Measurements from ENCODE around the gene TMPRSS11E.
"Not testable (repeated sequence)": the region's sequence is repeated elsewhere in the genome, so short reads cannot be mapped to it uniquely, and the experiment has no call there.

Gene TMPRSS11E

GRCh38 chr4:68461790-68462189, 14.5 kb downstream of the TMPRSS11E start:
- DNase-seq (ENCODE audit: low read depth in 2 of 3, low spot score in 1 of 3): no peak

DNA sequence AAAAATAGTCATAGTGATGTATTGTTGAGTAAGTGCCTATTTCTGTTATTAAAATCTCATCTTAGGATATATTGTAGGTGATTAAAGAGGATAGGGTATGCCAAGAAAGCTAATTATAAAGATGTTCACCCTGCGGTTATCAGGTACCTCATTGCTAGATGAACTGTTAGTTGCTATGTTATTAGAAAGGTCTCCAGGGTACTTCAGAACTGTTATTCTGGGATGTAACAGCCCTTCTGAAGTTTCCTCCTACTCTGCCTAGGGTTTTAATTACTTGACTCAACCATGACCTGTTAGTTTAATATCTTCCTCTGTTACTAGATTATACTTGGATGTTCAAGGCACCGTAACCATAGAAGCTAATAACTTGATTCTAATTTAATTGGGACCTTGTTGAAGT, 15.4 kb downstream of the TMPRSS11E start:
- DNase-seq (ENCODE audit: low read depth in 2 of 3, low spot score in 1 of 3): no peak

- no peak for DNase-seq (ENCODE audit: low read depth in 2 of 3, low spot score in 1 of 3)
These were observed 16.5 kb downstream of the TMPRSS11E start for GRCh38 chr4:68463796-68464195.

- no peak for DNase-seq (ENCODE audit: low read depth in 2 of 3, low spot score in 1 of 3)
These were observed 17.8 kb downstream of the TMPRSS11E start for GRCh38 chr4:68465058-68465457.

DNA sequence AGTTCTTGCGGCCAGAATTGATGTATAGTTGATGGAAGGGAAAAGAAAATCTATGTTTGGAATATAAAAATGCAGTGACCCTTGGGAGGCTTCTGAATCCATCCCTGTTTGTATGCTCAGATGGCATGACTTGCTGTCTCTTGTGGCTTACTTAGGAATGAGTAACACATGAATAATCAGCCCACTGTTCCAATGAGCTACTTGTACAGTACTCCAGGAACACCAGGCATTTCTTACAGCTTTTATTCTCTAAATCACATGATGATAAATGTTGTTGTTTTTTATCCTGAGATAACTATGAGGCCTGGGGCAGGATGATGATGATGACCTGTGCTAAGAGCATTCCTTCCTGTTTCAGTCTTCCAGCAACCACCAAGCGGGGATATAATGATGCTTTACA, 18.9 kb downstream of the TMPRSS11E start:
- DNase-seq (ENCODE audit: low read depth in 2 of 3, low spot score in 1 of 3): no peak

GRCh38 chr4:68466751-68467150, 19.5 kb downstream of the TMPRSS11E start:
- no peak for DNase-seq (ENCODE audit: low read depth in 2 of 3, low spot score in 1 of 3)

DNA sequence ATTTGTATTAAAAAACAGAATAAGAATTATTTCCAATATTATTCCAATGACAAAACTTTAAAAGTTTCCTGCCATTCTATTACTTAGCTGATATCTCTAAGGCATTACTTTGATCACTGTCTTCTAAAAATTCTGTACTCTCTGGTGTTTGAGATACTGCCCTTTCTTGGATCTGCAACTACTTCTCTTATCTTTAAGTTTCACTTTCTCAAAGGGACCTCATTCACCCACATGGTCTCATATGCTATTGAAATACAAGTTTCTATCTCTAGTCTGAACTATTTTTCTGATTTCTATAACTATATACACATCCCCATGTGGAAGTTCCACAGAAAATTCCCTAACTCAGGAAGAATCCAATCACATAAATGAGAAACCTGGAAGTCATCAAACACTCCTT, 22.2 kb downstream of the TMPRSS11E start:
- DNase-seq (ENCODE audit: low read depth in 2 of 3, low spot score in 1 of 3): no peak

- DNase-seq (ENCODE audit: low read depth in 2 of 3, low spot score in 1 of 3): no peak
These were observed 28.9 kb downstream of the TMPRSS11E start for GRCh38 chr4:68476191-68476590.

GRCh38 chr4:68489338-68489737, 42.1 kb downstream of the TMPRSS11E start:
- no peak for DNase-seq (ENCODE audit: low read depth in 2 of 3, low spot score in 1 of 3)

DNA sequence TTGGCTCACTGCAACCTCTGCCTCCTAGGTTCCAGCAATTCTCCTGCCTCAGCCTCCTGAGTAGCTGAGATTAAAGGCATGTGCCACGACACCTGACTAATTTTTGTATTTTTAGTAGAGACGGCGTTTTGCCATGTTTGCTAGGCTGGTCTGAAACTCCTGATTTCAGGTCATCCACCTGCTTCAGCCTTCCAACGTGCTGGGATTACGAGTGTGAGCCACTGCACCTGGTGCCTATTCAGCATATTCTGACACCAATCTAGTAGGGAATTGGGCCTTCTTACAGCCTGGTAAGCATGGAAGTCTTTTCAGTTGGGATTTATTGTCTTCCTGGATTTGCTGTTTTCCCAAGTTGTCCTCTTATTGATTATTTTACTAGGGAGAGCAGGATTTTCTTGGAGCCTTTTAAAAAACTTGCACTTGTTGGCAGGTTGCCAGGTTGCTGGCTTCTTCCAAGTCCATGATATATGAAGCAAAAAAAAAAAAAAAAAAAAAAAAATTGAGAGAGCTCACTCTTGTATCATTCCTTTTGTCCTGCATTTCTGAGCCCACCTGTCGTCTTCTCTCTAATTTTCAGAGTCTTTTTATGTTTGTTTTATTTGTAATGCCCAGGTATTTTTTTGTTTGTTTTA, 43.7 kb downstream of the TMPRSS11E start:
- no peak for DNase-seq (ENCODE audit: low read depth in 2 of 3, low spot score in 1 of 3)

GRCh38 chr4:68494688-68495087, 47.4 kb downstream of the TMPRSS11E start:
- DNase-seq (ENCODE audit: low read depth in 2 of 3, low spot score in 1 of 3): no peak

- peak; percentile 33 to 46 (median 45) for DNase-seq (ENCODE audit: low read depth in 2 of 3, low spot score in 1 of 3)
These were observed 51.2 kb downstream of the TMPRSS11E start for GRCh38 chr4:68498413-68499007.

DNA sequence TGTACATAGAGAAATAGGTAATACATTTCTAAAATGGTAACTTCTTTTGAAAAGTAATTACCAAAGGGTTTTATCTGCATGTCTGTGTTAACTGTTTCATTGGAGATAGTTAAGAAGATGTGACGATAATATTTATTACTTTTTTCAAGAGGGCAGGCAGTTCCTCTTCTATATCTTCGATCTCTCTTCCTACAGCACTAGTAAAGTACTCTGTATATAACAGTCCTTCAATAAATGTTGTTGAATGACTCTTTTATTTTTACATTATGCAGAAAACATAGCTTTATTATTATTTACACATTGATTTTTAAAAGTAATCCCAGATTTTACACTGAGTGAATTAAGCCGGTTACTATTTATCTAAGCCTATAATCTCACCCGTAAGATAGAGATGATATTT, 51.8 kb downstream of the TMPRSS11E start:
- no peak for DNase-seq (ENCODE audit: low read depth in 2 of 3, low spot score in 1 of 3)

DNA sequence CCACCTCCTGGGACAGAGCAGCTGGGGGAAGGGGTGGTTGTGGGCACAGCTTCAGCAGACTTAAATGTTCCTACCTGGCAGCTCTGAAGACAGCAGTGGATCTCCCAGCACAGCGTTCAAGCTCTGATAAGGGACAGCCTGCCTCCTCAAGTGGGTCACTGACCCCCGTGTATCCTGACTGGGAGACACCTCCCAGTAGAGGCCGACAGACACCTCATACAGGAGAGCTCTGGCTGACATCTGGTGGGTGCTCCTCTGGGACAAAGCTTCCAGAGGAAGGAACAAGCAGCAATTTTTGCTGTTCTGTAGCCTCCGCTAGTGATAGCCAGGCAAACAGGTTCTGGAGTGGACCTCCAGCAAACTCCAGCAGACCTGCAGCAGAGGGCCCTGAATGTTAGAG, 56.2 kb downstream of the TMPRSS11E start:
- DNase-seq (ENCODE audit: low read depth in 2 of 3, low spot score in 1 of 3): not testable (repeated sequence)

DNA sequence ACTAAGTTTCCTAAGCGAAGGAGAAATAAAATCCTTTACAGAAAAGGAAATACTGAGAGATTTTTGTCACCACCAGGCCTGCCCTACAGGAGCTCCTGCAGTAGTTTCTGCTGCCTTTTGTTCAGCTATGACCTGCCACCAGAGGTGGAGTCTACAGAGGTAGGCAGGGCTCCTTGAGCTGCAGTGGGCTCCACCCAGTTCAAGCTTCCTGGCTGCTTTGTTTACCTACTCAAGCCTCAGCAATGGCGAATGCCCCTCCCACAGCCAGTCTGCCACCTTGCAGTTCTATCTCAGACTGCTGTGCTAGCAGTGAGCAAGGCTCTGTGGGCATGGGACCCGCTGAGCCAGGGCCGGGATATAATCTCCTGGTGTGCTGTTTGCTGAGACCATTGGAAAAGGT, 57.6 kb downstream of the TMPRSS11E start:
- DNase-seq (ENCODE audit: low read depth in 2 of 3, low spot score in 1 of 3): not testable (repeated sequence)

- not testable (repeated sequence) for DNase-seq (ENCODE audit: low read depth in 2 of 3, low spot score in 1 of 3)
These were observed 58.2 kb downstream of the TMPRSS11E start for GRCh38 chr4:68505452-68505851.

GRCh38 chr4:68518889-68519288, 71.6 kb downstream of the TMPRSS11E start:
- no peak for DNase-seq (ENCODE audit: low read depth in 2 of 3, low spot score in 1 of 3)

GRCh38 chr4:68520985-68521384, 73.7 kb downstream of the TMPRSS11E start:
- no peak for DNase-seq (ENCODE audit: low read depth in 2 of 3, low spot score in 1 of 3)

DNA sequence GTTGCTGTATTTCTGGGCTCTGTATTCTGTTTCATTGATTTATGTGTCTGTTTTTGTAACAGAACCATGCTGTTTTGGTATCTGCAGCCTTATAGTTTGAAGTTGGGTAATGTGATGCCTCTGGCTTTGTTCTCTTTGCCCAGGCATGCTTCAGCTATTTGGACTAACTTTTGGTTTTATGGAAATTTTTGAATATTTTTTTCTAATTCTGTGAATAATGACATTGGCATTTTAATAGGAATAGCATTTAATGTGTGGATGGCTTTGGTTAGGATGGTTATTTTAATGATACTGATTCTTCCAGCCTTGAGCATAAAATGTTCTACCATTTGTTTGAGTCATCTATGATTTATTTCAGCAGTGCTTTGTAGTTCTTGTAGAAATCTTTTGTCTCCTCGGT, 75.0 kb downstream of the TMPRSS11E start:
- DNase-seq (ENCODE audit: low read depth in 2 of 3, low spot score in 1 of 3): not testable (repeated sequence)

GRCh38 chr4:68535974-68536373, 88.7 kb downstream of the TMPRSS11E start:
- DNase-seq (ENCODE audit: low read depth in 2 of 3, low spot score in 1 of 3): no peak

GRCh38 chr4:68536375-68536774, 89.1 kb downstream of the TMPRSS11E start:
- DNase-seq (ENCODE audit: low read depth in 2 of 3, low spot score in 1 of 3): no peak

DNA sequence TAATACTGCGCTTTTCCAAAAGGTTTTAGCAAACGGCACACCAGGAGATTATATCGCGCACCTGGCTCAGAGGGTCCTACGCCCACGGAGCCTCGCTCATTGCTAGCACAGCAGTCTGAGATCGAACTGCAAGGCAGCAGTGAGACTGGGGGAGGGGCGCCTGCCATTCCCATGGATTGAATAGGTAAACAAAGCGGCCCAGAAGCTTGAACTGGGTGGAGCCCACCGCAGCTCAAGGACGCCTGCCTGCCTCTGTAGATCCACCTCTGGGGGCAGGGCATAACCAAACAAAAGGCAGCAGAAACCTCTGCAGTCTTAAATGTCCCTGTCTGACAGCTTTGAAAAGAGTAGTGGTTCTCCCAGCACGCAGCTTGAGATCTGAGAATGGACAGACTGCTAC, 95.5 kb downstream of the TMPRSS11E start:
- DNase-seq (ENCODE audit: low read depth in 2 of 3, low spot score in 1 of 3): not testable (repeated sequence)

Measured in stimulated activated CD4-positive, alpha-beta T cell treated with anti-CD3 and anti-CD28 coated beads, Interleukin-12 subunit alpha, Interleukin-12 subunit beta, amount 100 ng/mL, for 48 hours (primary cell).